Endodermal cell (in vitro differentiated cells): ENCODE data around the gene TEKTIP1. TPM values are rescaled to one million over a fixed set of nuclear protein-coding genes. Genes with fewer than 3 reads are reported as not detected.
"Not testable (repeated sequence)": the region's sequence is repeated elsewhere in the genome, so short reads cannot be mapped to it uniquely, and the experiment has no call there.

Experiments used
- DNase-seq: peaks from one replicate; pipeline ENCODE4 v3.0.0-alpha.2; 2017
- H3K27ac ChIP-seq: 2 replicates; pipeline ENCODE4 v1.5.1; 2013; ENCODE audit warnings: mild to moderate bottlenecking, low read depth, low read length, moderate library complexity
- H3K27me3 ChIP-seq: 2 replicates; pipeline ENCODE4 v1.6.1; 2013; ENCODE audit warnings: mild to moderate bottlenecking, low read length, moderate library complexity; ENCODE audit not compliant: insufficient read depth, control insufficient read depth, poor library complexity, severe bottlenecking
- H3K36me3 ChIP-seq: 2 replicates; pipeline ENCODE4 v1.7.0; 2013; ENCODE audit warnings: mild to moderate bottlenecking, low read length, moderate library complexity; ENCODE audit not compliant: control insufficient read depth, insufficient read depth
- H3K4me1 ChIP-seq: one replicate; pipeline ENCODE4 v1.7.0; 2013; ENCODE audit warnings: low read length; ENCODE audit not compliant: control insufficient read depth, insufficient read depth
- H3K4me3 ChIP-seq: 2 replicates; pipeline ENCODE4 v1.5.1; 2013; ENCODE audit warnings: mild to moderate bottlenecking, low read length, moderate library complexity
- H3K9ac ChIP-seq: 2 replicates; pipeline ENCODE4 v1.6.1; 2013; ENCODE audit warnings: mild to moderate bottlenecking, low read length, moderate library complexity; ENCODE audit not compliant: poor library complexity, severe bottlenecking; ENCODE audit errors: extremely low read depth
- H3K9me3 ChIP-seq: 2 replicates; pipeline ENCODE4 v1.6.1; 2013; ENCODE audit warnings: mild to moderate bottlenecking, low read length, moderate library complexity; ENCODE audit not compliant: control insufficient read depth
- H3K27ac Mint-ChIP-seq: 2 replicates; pipeline ENCODE4 v1.8.0; 2020; ENCODE audit warnings: mixed read lengths
- H3K27me3 Mint-ChIP-seq: 2 replicates; pipeline ENCODE4 v1.8.0; 2021; ENCODE audit warnings: mild to moderate bottlenecking, mixed read lengths; ENCODE audit not compliant: insufficient read depth
- H3K36me3 Mint-ChIP-seq: 2 replicates; pipeline ENCODE4 v1.8.0; 2020; ENCODE audit warnings: low read depth, mixed read lengths
- H3K4me1 Mint-ChIP-seq: 2 replicates; pipeline ENCODE4 v1.8.0; 2020; ENCODE audit warnings: mixed read lengths
- H3K4me3 Mint-ChIP-seq: 2 replicates; pipeline ENCODE4 v1.8.0; 2020; ENCODE audit warnings: mild to moderate bottlenecking, moderate library complexity, mixed read lengths
- H3K9me3 Mint-ChIP-seq: 2 replicates; pipeline ENCODE4 v1.8.0; 2020; ENCODE audit warnings: mild to moderate bottlenecking, mixed read lengths
- WGBS, 2 experiments: methylation state at CpG; one replicate each; pipeline versions ENCODE4 v1.1.5 to v1.1.7; 2013; ENCODE audit warnings: missing lambda C conversion rate in 2 of 2, mixed read lengths in 1 of 2; ENCODE audit not compliant: insufficient coverage in 1 of 2, insufficient read length in 1 of 2; 5-methylcytosine and 5-hydroxymethylcytosine counted together
- total RNA-seq, 2 donors: library from RNA; stranded (reverse); fragmentation: NEBNext Ultra II Directional in 1 of 2; extraction: Animal tissue kit (Norgen Biotek cat#: 25700) in 1 of 2; gene quantifications; 2 replicates in 1 of 2; 3 replicates in 1 of 2; pipeline ENCODE4 v1.2.1, GENCODE V29; 2021
- TF ChIP-seq, protein P1 (sequence below): fragments of 200-600 bp; sonication (generic); conservative IDR thresholded peaks from 2 replicates; pipeline ENCODE4 v1.5.0; 2021; ENCODE audit warnings: antibody characterized with exemption, mild to moderate bottlenecking

TEKTIP1 gene
- total RNA-seq, 2 donors from 2014 or later = 4.6 to 5.7 TPM

DNA sequence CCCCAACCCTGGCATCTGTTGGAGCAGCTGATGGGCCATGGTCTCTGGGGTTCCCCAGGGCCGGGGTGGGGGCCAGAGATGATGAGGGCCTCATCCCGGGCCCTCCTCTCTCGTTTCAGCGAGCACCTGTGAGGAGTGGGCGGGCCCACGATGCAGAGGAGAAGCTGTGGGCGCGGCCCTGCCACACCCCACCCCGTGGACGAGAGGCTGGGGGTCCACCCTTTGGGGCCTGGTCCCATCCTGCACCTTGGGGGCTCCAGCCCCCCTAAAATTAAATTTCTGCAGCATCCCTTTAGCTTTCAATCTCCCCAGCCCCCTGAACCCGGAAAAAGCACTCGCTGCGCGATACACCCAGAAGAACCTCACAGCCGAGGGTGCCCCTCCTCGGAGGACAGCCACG, 39.4 kb downstream of the TEKTIP1 start:
- Mint-ChIP-seq H3K4me3 (no peak overlapping the region), H3K27me3 (peaks cover 42% of the 10 kb centered on the region), H3K9me3 (no peaks in the 10 kb centered on the region), H3K27ac (no peak overlapping the region), H3K36me3 (peaks cover 12% of the 10 kb centered on the region), H3K4me1 (peaks cover 10% of the 10 kb centered on the region)
- no peak overlapping the region for H3K9ac ChIP-seq
- peaks cover 10% of the 10 kb centered on the region for H3K27me3 ChIP-seq
- H3K4me3 ChIP-seq = no peak overlapping the region
- TF ChIP-seq, protein P1, sequence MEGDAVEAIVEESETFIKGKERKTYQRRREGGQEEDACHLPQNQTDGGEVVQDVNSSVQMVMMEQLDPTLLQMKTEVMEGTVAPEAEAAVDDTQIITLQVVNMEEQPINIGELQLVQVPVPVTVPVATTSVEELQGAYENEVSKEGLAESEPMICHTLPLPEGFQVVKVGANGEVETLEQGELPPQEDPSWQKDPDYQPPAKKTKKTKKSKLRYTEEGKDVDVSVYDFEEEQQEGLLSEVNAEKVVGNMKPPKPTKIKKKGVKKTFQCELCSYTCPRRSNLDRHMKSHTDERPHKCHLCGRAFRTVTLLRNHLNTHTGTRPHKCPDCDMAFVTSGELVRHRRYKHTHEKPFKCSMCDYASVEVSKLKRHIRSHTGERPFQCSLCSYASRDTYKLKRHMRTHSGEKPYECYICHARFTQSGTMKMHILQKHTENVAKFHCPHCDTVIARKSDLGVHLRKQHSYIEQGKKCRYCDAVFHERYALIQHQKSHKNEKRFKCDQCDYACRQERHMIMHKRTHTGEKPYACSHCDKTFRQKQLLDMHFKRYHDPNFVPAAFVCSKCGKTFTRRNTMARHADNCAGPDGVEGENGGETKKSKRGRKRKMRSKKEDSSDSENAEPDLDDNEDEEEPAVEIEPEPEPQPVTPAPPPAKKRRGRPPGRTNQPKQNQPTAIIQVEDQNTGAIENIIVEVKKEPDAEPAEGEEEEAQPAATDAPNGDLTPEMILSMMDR = no peak
- 81 to 95% methylated on average over 10 to 17 of the region's 17 CpGs for WGBS, 2 experiments
- peaks cover 8% of the 10 kb centered on the region for H3K36me3 ChIP-seq
- no peak for DNase-seq
- H3K4me1 ChIP-seq = no peaks in the 10 kb centered on the region
- no peak overlapping the region for H3K27ac ChIP-seq
- no peaks in the 10 kb centered on the region for H3K9me3 ChIP-seq

- no peak overlapping the region for H3K4me3 ChIP-seq
- peaks cover 2% of the 10 kb centered on the region for H3K36me3 ChIP-seq
- H3K4me1 Mint-ChIP-seq = peaks cover 7% of the 10 kb centered on the region
- no peaks in the 10 kb centered on the region for H3K9me3 ChIP-seq
- H3K27me3 ChIP-seq = peaks cover 29% of the 10 kb centered on the region
- peaks cover 60% of the 10 kb centered on the region for H3K27me3 Mint-ChIP-seq
- H3K9ac ChIP-seq = no peak overlapping the region
- 77 to 88% methylated on average over 10 to 11 of the region's 11 CpGs for WGBS, 2 experiments
- TF ChIP-seq, protein P1 = no peak
- no peaks in the 10 kb centered on the region for H3K9me3 Mint-ChIP-seq
- H3K27ac ChIP-seq = no peak overlapping the region
- no peak for DNase-seq
- no peaks in the 10 kb centered on the region for H3K4me1 ChIP-seq
- H3K4me3 Mint-ChIP-seq = no peak overlapping the region
- H3K27ac Mint-ChIP-seq = no peak overlapping the region
- peaks cover 2% of the 10 kb centered on the region for H3K36me3 Mint-ChIP-seq
Observed at GRCh38 chr19:3580156-3580934, 41.4 kb downstream of the TEKTIP1 start.

DNA sequence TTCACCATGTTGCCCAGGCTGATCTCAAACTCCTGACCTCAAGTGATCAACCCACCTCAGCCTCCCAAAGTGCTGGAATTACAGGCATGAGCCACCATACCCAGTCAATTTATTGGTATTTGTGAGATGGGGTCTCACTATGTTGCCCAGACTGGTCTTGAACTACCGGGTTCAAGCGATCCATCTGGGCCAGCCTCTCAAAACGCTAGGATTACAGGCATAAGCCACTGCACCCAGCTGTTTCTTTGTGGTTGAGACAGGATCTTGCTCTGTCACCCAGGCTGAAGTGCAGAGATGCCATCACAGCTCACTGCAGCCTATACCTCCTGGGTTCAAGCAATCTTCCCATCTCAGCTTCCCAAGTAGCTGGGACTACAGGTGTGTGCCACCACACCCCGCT, 42.8 kb downstream of the TEKTIP1 start:
- not testable (repeated sequence) for H3K27ac Mint-ChIP-seq, H3K27ac ChIP-seq, H3K4me3 Mint-ChIP-seq, H3K36me3 ChIP-seq, H3K9me3 Mint-ChIP-seq, DNase-seq, H3K36me3 Mint-ChIP-seq, H3K9me3 ChIP-seq, H3K4me3 ChIP-seq, H3K9ac ChIP-seq, H3K4me1 ChIP-seq, H3K4me1 Mint-ChIP-seq
- WGBS, 2 experiments = 82 to 84% methylated on average over 3 to 4 of the region's 4 CpGs
- H3K27me3 ChIP-seq = peaks cover 34% of the 10 kb centered on the region
- peaks cover 73% of the 10 kb centered on the region for H3K27me3 Mint-ChIP-seq

DNA sequence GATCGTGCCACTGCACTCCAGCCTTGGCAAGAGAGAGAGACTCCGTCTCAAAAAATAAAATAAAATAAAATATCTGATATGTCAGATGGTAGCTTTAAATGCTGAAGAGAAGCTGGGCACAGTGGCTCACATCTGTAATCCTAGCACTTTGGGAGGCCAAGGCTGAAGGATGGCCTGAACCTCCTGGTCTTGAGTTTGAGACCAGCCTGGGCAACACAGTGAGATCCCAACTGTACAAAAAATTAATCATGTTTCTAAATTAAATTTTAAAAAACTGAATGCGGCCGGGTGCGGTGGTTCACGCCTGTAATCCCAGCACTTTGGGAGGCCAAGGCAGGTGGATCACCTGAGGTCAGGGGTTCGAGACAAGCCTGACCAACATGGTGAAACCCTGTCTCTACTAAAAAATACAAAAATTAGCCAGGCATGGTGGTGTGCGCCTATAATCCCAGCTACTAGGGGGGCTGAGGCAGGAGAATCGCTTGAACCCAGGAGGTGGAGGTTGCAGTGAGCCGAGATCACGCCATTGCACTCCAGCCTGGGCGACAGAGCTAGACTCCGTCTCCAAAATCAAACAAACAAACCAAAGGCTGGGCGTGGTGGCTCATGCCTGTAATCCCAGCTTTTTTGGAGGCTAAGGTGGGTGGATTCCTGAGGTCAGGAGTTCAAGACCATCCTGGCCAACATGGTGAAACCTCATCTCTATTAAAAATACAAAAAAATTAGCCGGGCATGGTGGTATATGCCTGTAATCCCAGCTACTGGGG, 45.2 kb downstream of the TEKTIP1 start:
- H3K9me3 Mint-ChIP-seq, H3K27ac Mint-ChIP-seq, H3K36me3 Mint-ChIP-seq, H3K4me1 ChIP-seq, H3K36me3 ChIP-seq, DNase-seq, H3K4me3 ChIP-seq, H3K27ac ChIP-seq, H3K9ac ChIP-seq, H3K4me3 Mint-ChIP-seq, H3K9me3 ChIP-seq, H3K4me1 Mint-ChIP-seq: not testable (repeated sequence)
- peaks cover 81% of the 10 kb centered on the region for H3K27me3 Mint-ChIP-seq
- peaks cover 39% of the 10 kb centered on the region for H3K27me3 ChIP-seq
- 88 to 98% methylated on average over 9 to 15 of the region's 15 CpGs for WGBS, 2 experiments
